HepG2 (cell line): Measurements from ENCODE around the gene KIAA1549. TPM values are rescaled to one million over a fixed set of nuclear protein-coding genes. Genes with fewer than 3 reads are reported as not detected.

Experiments used
- ATAC-seq: fragments of 200-7000 bp; cut with Tn5 transposase; 3 replicates; pipeline ENCODE4 v1.9.1; 2020; ENCODE audit warnings: mild to moderate bottlenecking, moderate library complexity
- BruUV-seq: library from RNA; stranded (reverse); fragments of 400-500 nt; replicated peaks from 2 replicates; lab custom pipeline; 2021; lab: Mats Ljungman, UMichigan
- CTCF ChIA-PET: fragments of 300-600 bp; formaldehyde crosslinking; extraction: SDS; loops from one replicate; lab custom pipeline; 2021; ENCODE audit warnings: low total read pairs, inconsistent platforms, low intra/inter-chr PET ratio; lab: Yijun Ruan, JAX
- POLR2A ChIA-PET: fragments of 350-600 bp; sonication (Branson Sonifier 250); formaldehyde crosslinking; loops from one replicate; lab custom pipeline; 2020; ENCODE audit warnings: antibody characterized with exemption, inconsistent platforms; lab: Yijun Ruan, JAX
- DNase-seq: peaks from one replicate; pipeline ENCODE4 v3.0.0-alpha.2; 2015; ENCODE audit warnings: low spot score
- FAIRE-seq: peaks from 3 replicates; lab custom pipeline; 2011; peaks lifted over from hg19 to GRCh38; lab: Jason Lieb, UNC
- H2AFZ ChIP-seq: one replicate; pipeline ENCODE4 v1.6.1; 2011; ENCODE audit warnings: low read length, inconsistent platforms
- H3K27ac ChIP-seq: fragments of 300-600 bp; 3 replicates; pipeline ENCODE4 v1.8.0; 2011; ENCODE audit warnings: mixed run types, mild to moderate bottlenecking, mixed read lengths, low read length, inconsistent platforms; ENCODE audit not compliant: insufficient read depth; ENCODE audit errors: extremely low read length
- H3K27me3 ChIP-seq, 2 experiments: fragments of 200-600 bp in 1 of 2; 2 replicates in 1 of 2; 3 replicates in 1 of 2; pipeline versions ENCODE4 v1.6.0 to v1.8.0; 2011; ENCODE audit warnings: low read length in 2 of 2, mild to moderate bottlenecking in 2 of 2, moderate library complexity in 2 of 2, inconsistent platforms in 1 of 2; ENCODE audit not compliant: insufficient read depth in 2 of 2, control insufficient read depth in 1 of 2
- H3K36me3 ChIP-seq, 2 experiments: fragments of 200-600 bp in 1 of 2; replicated peaks in 1 of 2; 2 replicates in 1 of 2; 3 replicates in 1 of 2; pipeline versions ENCODE4 v1.5.1 to v1.8.0; 2011; ENCODE audit warnings: low read length in 2 of 2, inconsistent platforms in 1 of 2; ENCODE audit not compliant: insufficient read depth in 2 of 2, control insufficient read depth in 1 of 2
- H3K4me1 ChIP-seq: 2 replicates; pipeline ENCODE4 v1.5.1; 2012; ENCODE audit warnings: low read length, inconsistent platforms; ENCODE audit not compliant: insufficient read depth
- H3K4me2 ChIP-seq: 2 replicates; pipeline ENCODE4 v1.6.0; 2011; ENCODE audit warnings: low read depth, low read length, inconsistent platforms
- H3K4me3 ChIP-seq, 3 experiments: fragments of 200-600 bp in 1 of 3; sonication (generic), shearing (Covaris generic) in 1 of 3; replicated peaks in 1 of 3; 2 replicates each; pipeline ENCODE4 v1.5.1; 2011 to 2016; ENCODE audit warnings: low read length in 3 of 3, inconsistent platforms in 2 of 3, low read depth in 2 of 3, mild to moderate bottlenecking in 2 of 3, control low read depth in 1 of 3, mixed read lengths in 1 of 3; ENCODE audit not compliant: insufficient read depth in 1 of 3
- H3K79me2 ChIP-seq: one replicate; pipeline ENCODE4 v1.6.1; 2011; ENCODE audit warnings: low read length, inconsistent platforms; ENCODE audit not compliant: insufficient read depth
- H3K9ac ChIP-seq: 2 replicates; pipeline ENCODE4 v1.6.0; 2011; ENCODE audit warnings: mild to moderate bottlenecking, low read depth, low read length, inconsistent platforms; ENCODE audit not compliant: insufficient read depth
- H3K9me3 ChIP-seq: 2 replicates; pipeline ENCODE4 v1.5.1; 2012; ENCODE audit warnings: mild to moderate bottlenecking, low read length
- H4K20me1 ChIP-seq: 2 replicates; pipeline ENCODE4 v1.6.0; 2011; ENCODE audit warnings: inconsistent platforms, mild to moderate bottlenecking, low read length, moderate library complexity; ENCODE audit not compliant: insufficient read depth
- ARNT2 ChIP-seq: sonication (generic); formaldehyde crosslinking; IDR thresholded peaks from 2 replicates; pipeline ENCODE4 v1.8.0; 2022; ENCODE audit warnings: mild to moderate bottlenecking, low read depth, missing genetic modification reagents, moderate library complexity
- CBX5 ChIP-seq: sonication (generic); formaldehyde crosslinking; IDR thresholded peaks from 2 replicates; pipeline ENCODE4 v1.4.0; 2020; ENCODE audit warnings: missing genetic modification reagents, borderline replicate concordance
- DNMT1 ChIP-seq: sonication (generic); formaldehyde crosslinking; IDR thresholded peaks from 2 replicates; pipeline ENCODE4 v1.5.1; 2020; ENCODE audit warnings: mild to moderate bottlenecking, missing genetic modification reagents
- FOSL2 ChIP-seq: sonication (generic); formaldehyde crosslinking; IDR thresholded peaks from 2 replicates; pipeline ENCODE4 v1.4.0; 2020; ENCODE audit warnings: missing genetic modification reagents
- HBP1 ChIP-seq: IDR thresholded peaks from 2 replicates; pipeline ENCODE4 v1.6.1; 2016; ENCODE audit warnings: low read depth, control low read depth
- POLR2G ChIP-seq: fragments of 200-400 bp; formaldehyde crosslinking; IDR thresholded peaks from 2 replicates; pipeline ENCODE4 v1.6.1; 2018; ENCODE audit warnings: mild to moderate bottlenecking, low read depth, low read length, moderate library complexity
- ZNF572 ChIP-seq: sonication (generic); formaldehyde crosslinking; IDR thresholded peaks from 2 replicates; pipeline ENCODE4 v1.5.1; 2020; ENCODE audit warnings: mild to moderate bottlenecking, missing genetic modification reagents
- ZNF589 ChIP-seq: sonication (generic); formaldehyde crosslinking; conservative IDR thresholded peaks from 2 replicates; pipeline ENCODE4 v1.8.0; 2022; ENCODE audit warnings: mild to moderate bottlenecking, moderate library complexity, missing genetic modification reagents
- WGBS: methylation state at CpG from one replicate; pipeline ENCODE4 v1.1.6; 2017; ENCODE audit warnings: low lambda C conversion rate; 5-methylcytosine and 5-hydroxymethylcytosine counted together
- in situ Hi-C: cut with HindIII; loops from 2 replicates; pipeline ENCODE4 v1.10.0; 2017; ENCODE audit warnings: low pct_unique_long_range_greater_than_20kb; ENCODE audit not compliant: extremely low pct_ligation_motif_present
- intact Hi-C: fragments of 100-400 bp; cut with micrococcal nuclease; formaldehyde crosslinking; loops from one replicate; pipeline ENCODE4 v1.10.0; 2022; ENCODE audit not compliant: unreplicated experiment
- polyA plus RNA-seq, 8 experiments: library from polyadenylated mRNA; depleted of rRNA in 3 of 8; stranded (reverse) in 7 of 8; unstranded in 1 of 8; fragments of >200 nt; fragmentation: Illumina TruSeq in 4 of 8; extraction: Trizol in 4 of 8; gene quantifications; 2 replicates each; pipeline versions ENCODE4 v1.2.1 to v1.2.3, GENCODE V29; 2011 to 2016; ENCODE audit warnings: low read depth in 4 of 8, missing spikeins in 1 of 8, mixed read lengths in 1 of 8; ENCODE audit not compliant: insufficient read depth in 1 of 8
- total RNA-seq, 5 experiments: library from RNA; depleted of rRNA; stranded (reverse); fragments of >200 nt; fragmentation: Illumina TruSeq; extraction: Trizol; gene quantifications; 2 replicates each; pipeline ENCODE4 v1.2.3, GENCODE V29; 2016; ENCODE audit warnings: low read depth in 1 of 5
- TF ChIP-seq, protein P1 (sequence below): sonication (generic); formaldehyde crosslinking; IDR thresholded peaks from 2 replicates; pipeline ENCODE4 v1.4.0; 2020; ENCODE audit warnings: mild to moderate bottlenecking, missing genetic modification reagents

KIAA1549 gene
- total and polyA plus RNA-seq, 2 of the 13 experiments (the other 11 are each of a cell fraction or from before 2014, with no cell fraction given), result 1.1 to 1.8 TPM

- Histone ChIP-seq H3K36me3 (no peaks in the 10 kb centered on the region), H3K4me2 (no peak overlapping the region), H3K4me1 (peaks cover under 1% of the 10 kb centered on the region; the same call in 1 of the 2 replicates), H3K4me3 (no peak overlapping the region), H3K27ac (no peak overlapping the region), H3K27me3 (no peaks in the 10 kb centered on the region), H2AFZ (no peak overlapping the region), H3K9me3 (no peaks in the 10 kb centered on the region), H4K20me1 (no peaks in the 10 kb centered on the region), H3K9ac (no peak overlapping the region), H3K79me2 (no peaks in the 10 kb centered on the region)
- ChIA-PET CTCF (no interaction called here), POLR2A (no interaction called here)
- WGBS, result 100% methylated on average over 2 of the region's 4 CpGs
- in situ Hi-C loops (no loop called here), intact Hi-C loops (no loop called here)
- ATAC-seq, result no peak
- TF ChIP-seq CBX5 (CRISPR knock-in tag) (no peak), DNMT1 (no peak), ARNT2 (CRISPR knock-in tag) (no peak), HBP1 (CRISPR knock-in tag) (no peak), ZNF589 (CRISPR knock-in tag) (no peak), POLR2G (no peak), FOSL2 (CRISPR knock-in tag) (no peak), ZNF572 (CRISPR knock-in tag) (no peak)
- TF ChIP-seq, protein P1, sequence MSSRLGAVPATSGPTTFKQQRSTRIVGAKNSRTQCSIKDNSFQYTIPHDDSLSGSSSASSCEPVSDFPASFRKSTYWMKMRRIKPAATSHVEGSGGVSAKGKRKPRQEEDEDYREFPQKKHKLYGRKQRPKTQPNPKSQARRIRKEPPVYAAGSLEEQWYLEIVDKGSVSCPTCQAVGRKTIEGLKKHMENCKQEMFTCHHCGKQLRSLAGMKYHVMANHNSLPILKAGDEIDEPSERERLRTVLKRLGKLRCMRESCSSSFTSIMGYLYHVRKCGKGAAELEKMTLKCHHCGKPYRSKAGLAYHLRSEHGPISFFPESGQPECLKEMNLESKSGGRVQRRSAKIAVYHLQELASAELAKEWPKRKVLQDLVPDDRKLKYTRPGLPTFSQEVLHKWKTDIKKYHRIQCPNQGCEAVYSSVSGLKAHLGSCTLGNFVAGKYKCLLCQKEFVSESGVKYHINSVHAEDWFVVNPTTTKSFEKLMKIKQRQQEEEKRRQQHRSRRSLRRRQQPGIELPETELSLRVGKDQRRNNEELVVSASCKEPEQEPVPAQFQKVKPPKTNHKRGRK (CRISPR knock-in tag), result no peak
- FAIRE-seq, result no peak
- BruUV-seq, result no TSS peak
- no peak for DNase-seq
Observed at GRCh38 chr7:138974103-138974502, 7.1 kb downstream of the KIAA1549 start.
